ENCODE measurements around the gene MAPK7. TPM values are rescaled to one million over a fixed set of nuclear protein-coding genes. Genes with fewer than 3 reads are reported as not detected.

Gene MAPK7
- total RNA-seq, 2 donors from 2014 or later, result 22.3 to 43.1 TPM

GRCh38 chr17:19331134-19331533, 47.2 kb upstream of the MAPK7 start:
- H3K9me3 ChIP-seq, result no peaks in the 10 kb centered on the region
- no peak overlapping the region for H3K4me3 ChIP-seq
- intact Hi-C loops (cut with DNase I), result no loop called here
- WGBS, result 59% methylated on average over 4 of the region's 4 CpGs
- no peak overlapping the region for H3K27ac ChIP-seq
- no peaks in the 10 kb centered on the region for H3K27me3 ChIP-seq (replicated peaks; ENCODE audit: insufficient read depth)
- no peak for DNase-seq (ENCODE audit: low spot score)
- H3K4me1 ChIP-seq (replicated peaks), result no peaks in the 10 kb centered on the region
- TF ChIP-seq POLR2A (IDR thresholded peaks at IDR 0.05) (no peak), POLR2AphosphoS5 (IDR thresholded peaks at IDR 0.05) (no peak)
- TF ChIP-seq, protein P1, sequence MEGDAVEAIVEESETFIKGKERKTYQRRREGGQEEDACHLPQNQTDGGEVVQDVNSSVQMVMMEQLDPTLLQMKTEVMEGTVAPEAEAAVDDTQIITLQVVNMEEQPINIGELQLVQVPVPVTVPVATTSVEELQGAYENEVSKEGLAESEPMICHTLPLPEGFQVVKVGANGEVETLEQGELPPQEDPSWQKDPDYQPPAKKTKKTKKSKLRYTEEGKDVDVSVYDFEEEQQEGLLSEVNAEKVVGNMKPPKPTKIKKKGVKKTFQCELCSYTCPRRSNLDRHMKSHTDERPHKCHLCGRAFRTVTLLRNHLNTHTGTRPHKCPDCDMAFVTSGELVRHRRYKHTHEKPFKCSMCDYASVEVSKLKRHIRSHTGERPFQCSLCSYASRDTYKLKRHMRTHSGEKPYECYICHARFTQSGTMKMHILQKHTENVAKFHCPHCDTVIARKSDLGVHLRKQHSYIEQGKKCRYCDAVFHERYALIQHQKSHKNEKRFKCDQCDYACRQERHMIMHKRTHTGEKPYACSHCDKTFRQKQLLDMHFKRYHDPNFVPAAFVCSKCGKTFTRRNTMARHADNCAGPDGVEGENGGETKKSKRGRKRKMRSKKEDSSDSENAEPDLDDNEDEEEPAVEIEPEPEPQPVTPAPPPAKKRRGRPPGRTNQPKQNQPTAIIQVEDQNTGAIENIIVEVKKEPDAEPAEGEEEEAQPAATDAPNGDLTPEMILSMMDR (IDR thresholded peaks at IDR 0.05), result no peak
- H3K36me3 ChIP-seq, result no peaks in the 10 kb centered on the region

DNA sequence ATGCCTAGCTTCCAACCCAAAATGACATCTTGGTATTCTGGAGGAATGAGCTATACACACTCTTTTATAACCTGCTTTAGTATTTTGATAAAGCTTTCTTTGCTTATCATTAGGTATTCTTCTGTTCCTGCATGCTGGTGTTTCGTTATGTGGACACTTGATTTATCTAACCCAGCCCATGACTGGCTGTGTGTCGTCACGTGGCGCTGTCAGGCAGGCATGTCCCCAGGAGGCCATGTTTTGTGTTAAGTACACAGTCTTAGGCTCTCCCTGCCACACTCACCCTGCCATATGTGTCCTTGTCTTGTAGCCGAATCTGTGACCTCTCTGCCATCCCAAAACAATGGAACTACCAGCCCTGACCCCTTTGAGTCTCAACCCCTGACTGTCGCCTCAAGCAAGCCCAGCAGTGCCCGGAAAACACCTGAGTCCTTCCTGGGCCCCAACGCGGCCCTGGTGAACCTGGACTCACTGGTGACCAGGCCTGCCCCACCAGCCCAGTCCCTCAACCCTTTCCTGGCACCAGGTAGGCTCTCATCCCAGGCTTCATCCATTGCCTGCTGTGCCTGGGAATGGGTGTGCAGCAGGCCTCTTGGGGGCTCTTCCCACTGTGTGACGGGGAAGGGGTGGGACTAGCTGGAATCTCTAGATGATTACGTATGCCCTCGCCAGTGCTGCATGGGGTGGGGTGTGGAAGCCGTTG, 46.6 kb upstream of the MAPK7 start:
- no peak for DNase-seq (ENCODE audit: low spot score)
- no peaks in the 10 kb centered on the region for H3K36me3 ChIP-seq

GRCh38 chr17:19332371-19333131, 45.7 kb upstream of the MAPK7 start:
- WGBS, result 67% methylated on average over 6 of the region's 6 CpGs
- DNase-seq (ENCODE audit: low spot score), result no peak
- no peaks in the 10 kb centered on the region for H3K4me1 ChIP-seq (replicated peaks)
- no peak for TF ChIP-seq POLR2A (IDR thresholded peaks at IDR 0.05)
- TF ChIP-seq POLR2AphosphoS5 (IDR thresholded peaks at IDR 0.05), result no peak
- TF ChIP-seq, protein P1 (IDR thresholded peaks at IDR 0.05), result no peak
- intact Hi-C loops (cut with DNase I), result no loop called here
- no peaks in the 10 kb centered on the region for H3K36me3 ChIP-seq
- no peaks in the 10 kb centered on the region for H3K27me3 ChIP-seq (replicated peaks; ENCODE audit: insufficient read depth)
- H3K4me3 ChIP-seq, result no peak overlapping the region
- no peak overlapping the region for H3K27ac ChIP-seq
- no peaks in the 10 kb centered on the region for H3K9me3 ChIP-seq

More for the DNA sequence above, 46.6 kb upstream of the MAPK7 start:
- no peaks in the 10 kb centered on the region for H3K27me3 ChIP-seq (replicated peaks; ENCODE audit: insufficient read depth)
- H3K27ac ChIP-seq, result no peak overlapping the region
- intact Hi-C loops (cut with DNase I), result no loop called here
- no peak overlapping the region for H3K4me3 ChIP-seq
- no peaks in the 10 kb centered on the region for H3K9me3 ChIP-seq
- no peaks in the 10 kb centered on the region for H3K4me1 ChIP-seq (replicated peaks)
- no peak for TF ChIP-seq POLR2AphosphoS5 (IDR thresholded peaks at IDR 0.05)
- TF ChIP-seq POLR2A (IDR thresholded peaks at IDR 0.05), result no peak
- TF ChIP-seq, protein P1 (IDR thresholded peaks at IDR 0.05), result no peak
- 90% methylated on average over 13 of the region's 13 CpGs for whole genome bisulfite sequencing

GRCh38 chr17:19333132-19333440, 45.2 kb upstream of the MAPK7 start:
- H3K9me3 ChIP-seq, result no peaks in the 10 kb centered on the region
- H3K27ac ChIP-seq, result no peak overlapping the region
- H3K4me1 ChIP-seq (replicated peaks), result no peaks in the 10 kb centered on the region
- TF ChIP-seq POLR2AphosphoS5 (IDR thresholded peaks at IDR 0.05), result no peak
- no peak for TF ChIP-seq POLR2A (IDR thresholded peaks at IDR 0.05)
- TF ChIP-seq, protein P1 (IDR thresholded peaks at IDR 0.05), result no peak
- H3K4me3 ChIP-seq, result no peak overlapping the region
- no peak for DNase-seq (ENCODE audit: low spot score)
- no peaks in the 10 kb centered on the region for H3K27me3 ChIP-seq (replicated peaks; ENCODE audit: insufficient read depth)
- 100% methylated on average over 1 of the region's 1 CpG for WGBS
- no peaks in the 10 kb centered on the region for H3K36me3 ChIP-seq
- intact Hi-C loops (cut with DNase I), result no loop called here

Measured in prostate gland (tissue), 2 donors.